Esophagus muscularis mucosa (tissue), 4 donors: ENCODE data around the gene YES1. TPM values are rescaled to one million over a fixed set of nuclear protein-coding genes. Genes with fewer than 3 reads are reported as not detected.
"Not testable (repeated sequence)": the region's sequence is repeated elsewhere in the genome, so short reads cannot be mapped to it uniquely, and the experiment has no call there.

Experiments
- DNase-seq: peaks from one replicate; pipeline ENCODE4 v3.0.0-alpha.2; 2017; ENCODE audit errors: extremely low spot score
- H3K27ac ChIP-seq, 4 donors: fragments of 200-600 bp; sonication (generic); replicated peaks in 1 of 4; 1 replicate in 3 of 4; 2 replicates in 1 of 4; pipeline ENCODE4 v1.5.1; 2016 to 2019; ENCODE audit warnings: mild to moderate bottlenecking in 1 of 4
- H3K27me3 ChIP-seq, 4 donors: fragments of 200-600 bp; sonication (generic); one replicate each; pipeline versions ENCODE4 v1.5.1 to v1.6.0; 2016 to 2019
- H3K36me3 ChIP-seq, 4 donors: fragments of 200-600 bp; sonication (generic); one replicate each; pipeline ENCODE4 v1.5.1; 2016 to 2019
- H3K4me1 ChIP-seq, 4 donors: fragments of 200-600 bp; sonication (generic); one replicate each; pipeline ENCODE4 v1.5.1; 2016 to 2019
- H3K4me3 ChIP-seq, 4 donors: fragments of 200-600 bp; sonication (generic); 1 replicate in 2 of 4; 2 replicates in 2 of 4; pipeline ENCODE4 v1.5.1; 2016 to 2019; ENCODE audit warnings: mild to moderate bottlenecking in 4 of 4, moderate library complexity in 1 of 4
- H3K9me3 ChIP-seq, 4 donors: fragments of 200-600 bp; sonication (generic); 1 replicate in 3 of 4; 2 replicates in 1 of 4; pipeline ENCODE4 v1.5.1; 2016 to 2019
- EP300 ChIP-seq: sonication (generic); formaldehyde crosslinking; IDR thresholded peaks from one replicate; pipeline ENCODE4 v1.6.1; 2017; ENCODE audit warnings: antibody characterized with exemption
- POLR2A ChIP-seq: fragments of 450-650 bp; IDR thresholded peaks from one replicate; pipeline ENCODE4 v1.6.1; 2017; ENCODE audit warnings: antibody characterized with exemption, moderate library complexity, mild to moderate bottlenecking, low read depth
- POLR2AphosphoS5 ChIP-seq, 2 donors: sonication (generic); formaldehyde crosslinking; IDR thresholded peaks; one replicate each; pipeline ENCODE4 v1.6.1; 2017; ENCODE audit warnings: antibody characterized with exemption in 2 of 2
- WGBS: methylation state at CpG from one replicate; pipeline ENCODE4 v1.1.5; 2018; 5-methylcytosine and 5-hydroxymethylcytosine counted together
- intact Hi-C: fragments of 100-400 bp; cut with DNase I; formaldehyde crosslinking; loops from one replicate; pipeline ENCODE4 v1.15.1; 2023
- total RNA-seq, 4 donors: library from RNA; depleted of rRNA; stranded (reverse); fragments of >200 nt; gene quantifications; one replicate each; pipeline versions ENCODE4 v1.1.0 to v1.2.1, GENCODE V29; 2016
- TF ChIP-seq, protein P1 (sequence below), 3 experiments: fragments of 200-600 bp in 2 of 3; fragments of 450-650 bp in 1 of 3; sonication (generic) in 2 of 3; IDR thresholded peaks; one replicate each; pipeline ENCODE4 v1.5.1; 2017 to 2019; ENCODE audit warnings: antibody characterized with exemption in 3 of 3, mild to moderate bottlenecking in 2 of 3, moderate library complexity in 1 of 3

The YES1 gene
- total RNA-seq, 4 donors from 2014 or later, result 94.6 to 143 (median 116) TPM

DNA sequence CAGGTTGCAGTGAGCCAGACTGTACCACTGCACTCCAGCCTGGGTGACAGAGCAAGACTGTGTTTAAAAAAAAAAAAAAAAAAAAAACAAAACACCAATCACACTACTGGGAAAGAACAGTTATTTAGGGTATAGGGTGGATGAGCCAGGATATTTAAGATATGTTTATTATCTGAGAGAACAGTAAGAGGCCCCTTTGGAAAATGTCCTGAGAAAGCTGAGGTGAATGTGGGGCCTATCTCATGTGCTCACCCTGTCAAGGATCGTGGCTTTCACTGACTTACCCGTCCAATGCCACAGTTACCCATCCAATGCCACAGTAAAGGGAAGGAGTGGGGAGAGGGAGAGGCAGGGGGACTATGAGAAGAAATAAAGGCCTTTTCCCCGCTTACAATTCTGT is 79.7 kb downstream of the YES1 start:
- Histone ChIP-seq H3K4me1 (no peaks in the 10 kb centered on the region), H3K36me3 (peaks cover 11 to 76% (median 56%) of the 10 kb centered on the region in 4 donors), H3K27me3 (no peaks in the 10 kb centered on the region), H3K4me3 (no peak overlapping the region), H3K27ac (no peak overlapping the region), H3K9me3 (no peaks in the 10 kb centered on the region)
- TF ChIP-seq EP300, result no peak
- TF ChIP-seq POLR2A, result no peak
- TF ChIP-seq, protein P1, sequence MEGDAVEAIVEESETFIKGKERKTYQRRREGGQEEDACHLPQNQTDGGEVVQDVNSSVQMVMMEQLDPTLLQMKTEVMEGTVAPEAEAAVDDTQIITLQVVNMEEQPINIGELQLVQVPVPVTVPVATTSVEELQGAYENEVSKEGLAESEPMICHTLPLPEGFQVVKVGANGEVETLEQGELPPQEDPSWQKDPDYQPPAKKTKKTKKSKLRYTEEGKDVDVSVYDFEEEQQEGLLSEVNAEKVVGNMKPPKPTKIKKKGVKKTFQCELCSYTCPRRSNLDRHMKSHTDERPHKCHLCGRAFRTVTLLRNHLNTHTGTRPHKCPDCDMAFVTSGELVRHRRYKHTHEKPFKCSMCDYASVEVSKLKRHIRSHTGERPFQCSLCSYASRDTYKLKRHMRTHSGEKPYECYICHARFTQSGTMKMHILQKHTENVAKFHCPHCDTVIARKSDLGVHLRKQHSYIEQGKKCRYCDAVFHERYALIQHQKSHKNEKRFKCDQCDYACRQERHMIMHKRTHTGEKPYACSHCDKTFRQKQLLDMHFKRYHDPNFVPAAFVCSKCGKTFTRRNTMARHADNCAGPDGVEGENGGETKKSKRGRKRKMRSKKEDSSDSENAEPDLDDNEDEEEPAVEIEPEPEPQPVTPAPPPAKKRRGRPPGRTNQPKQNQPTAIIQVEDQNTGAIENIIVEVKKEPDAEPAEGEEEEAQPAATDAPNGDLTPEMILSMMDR (IDR thresholded peaks at IDR 0.05), result no peak
- TF ChIP-seq POLR2AphosphoS5 (IDR thresholded peaks at IDR 0.05), result no peak
- no peak for DNase-seq
- intact Hi-C loops, result no loop called here
- 90% methylated on average over 3 of the region's 3 CpGs for WGBS

DNA sequence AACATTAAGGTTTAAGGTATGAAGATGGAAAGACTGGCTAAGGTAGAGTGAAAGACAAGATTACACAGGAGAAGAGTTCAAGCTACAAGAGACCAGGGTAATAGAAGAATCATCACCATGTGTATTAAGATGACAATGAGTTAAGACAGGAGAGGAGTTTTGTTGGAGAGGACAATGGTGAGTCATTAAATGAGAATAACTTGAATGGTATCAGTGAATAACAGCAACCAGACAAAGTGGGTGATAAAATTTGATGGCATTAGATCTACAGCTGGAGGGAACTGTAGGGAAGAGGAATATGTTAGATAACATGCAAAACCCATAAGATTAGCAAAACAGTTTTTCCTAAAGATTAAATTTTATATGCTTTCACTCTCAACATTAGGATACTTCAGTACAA is 80.9 kb downstream of the YES1 start:
- intact Hi-C loops, result no loop called here
- no peaks in the 10 kb centered on the region for H3K4me1 ChIP-seq
- no peaks in the 10 kb centered on the region for H3K27me3 ChIP-seq
- DNase-seq, result no peak
- no peak overlapping the region for H3K4me3 ChIP-seq
- H3K9me3 ChIP-seq, result no peaks in the 10 kb centered on the region
- H3K27ac ChIP-seq, result no peak overlapping the region
- TF ChIP-seq, protein P1 (IDR thresholded peaks at IDR 0.05), result no peak
- TF ChIP-seq EP300 (no peak), POLR2A (no peak), POLR2AphosphoS5 (IDR thresholded peaks at IDR 0.05) (no peak)
- H3K36me3 ChIP-seq, result peaks cover 11 to 65% (median 46%) of the 10 kb centered on the region in 4 donors

- peaks cover 11 to 65% (median 44%) of the 10 kb centered on the region in 4 donors for H3K36me3 ChIP-seq
- no peaks in the 10 kb centered on the region for H3K9me3 ChIP-seq
- H3K4me1 ChIP-seq, result no peaks in the 10 kb centered on the region
- no peak overlapping the region for H3K4me3 ChIP-seq
- TF ChIP-seq, protein P1 (IDR thresholded peaks at IDR 0.05), result no peak
- TF ChIP-seq EP300 (no peak), POLR2A (no peak), POLR2AphosphoS5 (IDR thresholded peaks at IDR 0.05) (no peak)
- DNase-seq, result no peak
- intact Hi-C loops, result no loop called here
- H3K27ac ChIP-seq, result no peak overlapping the region
- no peaks in the 10 kb centered on the region for H3K27me3 ChIP-seq
These were observed 81.3 kb downstream of the YES1 start for GRCh38 chr18:730692-731091.

DNA sequence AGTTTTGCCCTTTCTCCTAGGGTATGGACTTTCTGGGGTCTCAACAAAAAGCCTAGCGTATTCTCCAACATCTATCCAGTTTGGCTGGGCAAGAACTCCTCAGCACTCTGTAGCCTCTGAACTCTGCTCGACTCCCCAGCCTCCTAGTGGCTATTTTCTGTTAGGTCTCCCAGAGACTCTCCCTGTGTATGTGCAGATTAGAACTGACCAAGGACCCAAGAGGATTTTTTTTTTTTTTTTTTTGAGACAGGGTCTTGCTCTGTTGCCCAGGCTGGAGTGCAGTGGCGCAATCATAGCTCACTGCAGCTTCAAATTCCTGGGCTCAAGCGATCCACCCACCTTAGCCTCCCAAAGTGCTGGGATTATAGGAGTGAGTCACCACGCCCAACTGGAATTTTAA is 81.9 kb downstream of the YES1 start:
- H3K27ac ChIP-seq, H3K4me1 ChIP-seq, DNase-seq, H3K27me3 ChIP-seq, H3K4me3 ChIP-seq, H3K9me3 ChIP-seq, intact Hi-C loops: not testable (repeated sequence)
- H3K36me3 ChIP-seq, result peaks cover 11 to 63% (median 42%) of the 10 kb centered on the region in 4 donors
- 95% methylated on average over 5 of the region's 5 CpGs for WGBS

DNA sequence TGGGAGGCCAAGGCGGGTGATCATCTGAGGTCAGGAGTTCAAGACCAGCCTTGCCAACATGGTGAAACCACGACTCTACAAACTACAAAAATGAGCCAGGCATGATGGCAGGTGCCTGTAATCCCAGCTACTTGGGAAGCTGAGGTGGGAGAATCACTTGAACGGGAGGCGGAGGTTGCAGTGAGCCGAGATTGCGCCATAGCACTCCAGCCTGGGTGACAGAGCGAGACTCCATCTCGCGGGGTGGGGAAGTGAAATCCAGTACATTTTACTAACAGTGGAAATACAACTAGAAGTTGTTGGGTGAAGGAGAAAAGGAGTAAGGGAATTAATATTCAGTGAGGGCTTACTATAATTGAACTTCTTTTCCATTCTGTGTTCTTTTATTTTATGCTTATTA is 86.4 kb downstream of the YES1 start:
- Histone ChIP-seq H3K4me3 (no peak overlapping the region), H3K27ac (no peak overlapping the region), H3K4me1 (no peaks in the 10 kb centered on the region), H3K36me3 (peaks cover 6 to 39% (median 20%) of the 10 kb centered on the region in 4 donors), H3K9me3 (no peaks in the 10 kb centered on the region), H3K27me3 (no peaks in the 10 kb centered on the region)
- intact Hi-C loops, result no loop called here
- TF ChIP-seq, protein P1 (IDR thresholded peaks at IDR 0.05), result no peak
- TF ChIP-seq POLR2A (no peak), EP300 (no peak), POLR2AphosphoS5 (IDR thresholded peaks at IDR 0.05) (no peak)
- WGBS, result 92% methylated on average over 9 of the region's 9 CpGs
- no peak for DNase-seq
